ENCODE data around the gene RAB11FIP2.

RAB11FIP2 gene

GRCh38 chr10:118033905-118034304 lies 12.8 kb downstream of the RAB11FIP2 start:
- DNase-seq, result no peak

- DNase-seq, result no peak
These were observed 14.2 kb downstream of the RAB11FIP2 start for GRCh38 chr10:118032564-118032963.

GRCh38 chr10:118031351-118032075 lies 15.2 kb downstream of the RAB11FIP2 start:
- no peak for DNase-seq

GRCh38 chr10:118028619-118029018 lies 18.1 kb downstream of the RAB11FIP2 start:
- DNase-seq, result no peak

- no peak for DNase-seq
These were observed 19.3 kb downstream of the RAB11FIP2 start for GRCh38 chr10:118027397-118027796.

GRCh38 chr10:118026936-118027335 lies 19.8 kb downstream of the RAB11FIP2 start:
- DNase-seq, result no peak

GRCh38 chr10:118020365-118020764 lies 26.4 kb downstream of the RAB11FIP2 start:
- DNase-seq, result no peak

- DNase-seq, result no peak
These were observed 28.9 kb downstream of the RAB11FIP2 start for GRCh38 chr10:118017850-118018249.

GRCh38 chr10:118017071-118017740 lies 29.5 kb downstream of the RAB11FIP2 start:
- no peak for DNase-seq

GRCh38 chr10:118012952-118013525 lies 33.7 kb downstream of the RAB11FIP2 start:
- no peak for DNase-seq

GRCh38 chr10:118007773-118008172 lies 39.0 kb downstream of the RAB11FIP2 start:
- no peak for DNase-seq

GRCh38 chr10:118003126-118003525 lies 43.6 kb downstream of the RAB11FIP2 start:
- peak; percentile 20 to 38 for DNase-seq

GRCh38 chr10:118002581-118002980 lies 44.2 kb downstream of the RAB11FIP2 start:
- DNase-seq, result peak; percentile 27 to 37

- DNase-seq, result no peak
These were observed 49.1 kb downstream of the RAB11FIP2 start for GRCh38 chr10:117997673-117998072.

GRCh38 chr10:117996709-117997108 lies 50.0 kb downstream of the RAB11FIP2 start:
- no peak for DNase-seq

- DNase-seq, result no peak
These were observed 52.0 kb downstream of the RAB11FIP2 start for GRCh38 chr10:117994771-117995170.

- no peak for DNase-seq
These were observed 53.6 kb downstream of the RAB11FIP2 start for GRCh38 chr10:117993166-117993565.

- no peak for DNase-seq
These were observed 55.0 kb downstream of the RAB11FIP2 start for GRCh38 chr10:117991701-117992100.

- DNase-seq, result no peak
These were observed 56.8 kb downstream of the RAB11FIP2 start for GRCh38 chr10:117989962-117990361.

- DNase-seq, result no peak
These were observed 57.9 kb downstream of the RAB11FIP2 start for GRCh38 chr10:117988814-117989213.

GRCh38 chr10:117987244-117987909 lies 59.4 kb downstream of the RAB11FIP2 start:
- no peak for DNase-seq

- no peak for DNase-seq
These were observed 62.8 kb downstream of the RAB11FIP2 start for GRCh38 chr10:117983961-117984360.

All from inflammatory macrophage treated with lipopolysaccharide for 1 hour (primary cell).